Keratinocyte (primary cell): ENCODE data around the gene TADA2B.

Experiments used
- CTCF ChIP-seq, 3 experiments: IDR thresholded peaks in 1 of 3; conservative IDR thresholded peaks in 1 of 3; optimal IDR thresholded peaks in 1 of 3; 2 replicates in 2 of 3; 3 replicates in 1 of 3; pipeline versions ENCODE3 to v1.5.1; 2011; ENCODE audit warnings: low read length in 3 of 3, mild to moderate bottlenecking in 3 of 3, moderate library complexity in 2 of 3, control low read depth in 1 of 3, inconsistent platforms in 1 of 3; ENCODE audit not compliant: insufficient read depth in 2 of 3; ENCODE audit errors: extremely low read depth in 1 of 3
- EZH2 ChIP-seq: IDR thresholded peaks from one replicate; pipeline ENCODE4 v1.6.1; 2012; ENCODE audit warnings: inconsistent platforms, mild to moderate bottlenecking, low read length, moderate library complexity

- TF ChIP-seq CTCF (optimal IDR thresholded peaks at IDR 0.05 in 1 of 3, IDR thresholded peaks at IDR 0.05 in 1 of 3, conservative IDR thresholded peaks at IDR 0.05 in 1 of 3; ENCODE audit: extremely low read depth in 1 of 3, insufficient read depth in 2 of 3, low read length in 3 of 3) (no peak), EZH2 (no peak)
These were observed 25.7 kb downstream of the TADA2B start for GRCh38 chr4:7068883-7069282.
